ENCODE data around the gene RSRP1.
A peak's percentile ranks its signal among the peaks of the same experiment; 100 is the strongest.
"Not testable (repeated sequence)": the region's sequence is repeated elsewhere in the genome, so short reads cannot be mapped to it uniquely, and the experiment has no call there.

Gene RSRP1

GRCh38 chr1:25255706-25256577 lies 8.7 kb upstream of the RSRP1 start:
- no peak for DNase-seq

GRCh38 chr1:25253911-25254310 lies 6.7 kb upstream of the RSRP1 start:
- no peak for DNase-seq

GRCh38 chr1:25247829-25248754 lies 838 bp upstream of the RSRP1 start:
- DNase-seq, result no peak

- DNase-seq, result peak in 1 of 4 experiments; percentile 20
These were observed 642 bp downstream of the RSRP1 start for GRCh38 chr1:25246600-25247023.

GRCh38 chr1:25245809-25246599 lies 1.2 kb downstream of the RSRP1 start:
- DNase-seq, result no peak

- DNase-seq, result no peak
These were observed 1.9 kb downstream of the RSRP1 start for GRCh38 chr1:25245393-25245792.

GRCh38 chr1:25243907-25244306 lies 3.3 kb downstream of the RSRP1 start:
- no peak for DNase-seq

- DNase-seq, result peak; percentile 57 to 79 (median 71)
These were observed 7.3 kb downstream of the RSRP1 start for GRCh38 chr1:25239681-25240541.

- DNase-seq, result no peak
These were observed 9.2 kb downstream of the RSRP1 start for GRCh38 chr1:25238046-25238445.

GRCh38 chr1:25236261-25236660 lies 11.0 kb downstream of the RSRP1 start:
- DNase-seq, result not testable (repeated sequence)

- not testable (repeated sequence) for DNase-seq
These were observed 11.8 kb downstream of the RSRP1 start for GRCh38 chr1:25235411-25235810.

- peak in 3 of 4 experiments; percentile 16 to 24 (median 17) for DNase-seq
These were observed 14.1 kb downstream of the RSRP1 start for GRCh38 chr1:25232866-25233784.

- DNase-seq, result peak; percentile 71 to 90 (median 82)
These were observed 15.0 kb downstream of the RSRP1 start, which contains the start of gene SYF2 for GRCh38 chr1:25232027-25232865. Gene SYF2 (minus strand): TSS chr1:25232502. CDS start chr1:25232467, 35 bp downstream.

- no peak for DNase-seq
These were observed 23.8 kb downstream of the RSRP1 start for GRCh38 chr1:25223471-25223870.

- no peak for DNase-seq
These were observed 24.6 kb downstream of the RSRP1 start for GRCh38 chr1:25222606-25223005.

- DNase-seq, result no peak
These were observed 26.6 kb downstream of the RSRP1 start for GRCh38 chr1:25220666-25221065.

- no peak for DNase-seq
These were observed 27.5 kb downstream of the RSRP1 start for GRCh38 chr1:25219661-25220251.

- DNase-seq, result no peak
These were observed 29.5 kb downstream of the RSRP1 start for GRCh38 chr1:25217598-25218232.

GRCh38 chr1:25217015-25217414 lies 30.2 kb downstream of the RSRP1 start:
- no peak for DNase-seq
